Astrocyte (in vitro differentiated cells and primary cell): ENCODE measurements around the gene CDK17. TPM values are rescaled to one million over a fixed set of nuclear protein-coding genes. Genes with fewer than 3 reads are reported as not detected.

Experiments used
- DNase-seq: peaks from one replicate; pipeline ENCODE4 v3.0.0-alpha.2; 2010; ENCODE audit warnings: low read depth
- FAIRE-seq: peaks from 2 replicates; lab custom pipeline; 2011; peaks lifted over from hg19 to GRCh38; lab: Jason Lieb, UNC
- H2AFZ ChIP-seq: 2 replicates; pipeline ENCODE4 v1.6.0; 2012; ENCODE audit warnings: low read depth, low read length, inconsistent platforms
- H3K27ac ChIP-seq: 2 replicates; pipeline ENCODE4 v1.5.1; 2011; ENCODE audit warnings: low read depth, low read length, inconsistent platforms
- H3K27me3 ChIP-seq: 2 replicates; pipeline ENCODE4 v1.6.0; 2011; ENCODE audit warnings: low read length, inconsistent platforms; ENCODE audit not compliant: insufficient read depth
- H3K36me3 ChIP-seq: 2 replicates; pipeline ENCODE4 v1.5.1; 2011; ENCODE audit warnings: low read length, inconsistent platforms; ENCODE audit not compliant: insufficient read depth
- H3K4me1 ChIP-seq: 2 replicates; pipeline ENCODE4 v1.5.1; 2011; ENCODE audit warnings: low read length, inconsistent platforms; ENCODE audit not compliant: insufficient read depth
- H3K4me2 ChIP-seq: 2 replicates; pipeline ENCODE4 v1.6.0; 2012; ENCODE audit warnings: low read length, inconsistent platforms
- H3K4me3 ChIP-seq: 2 replicates; pipeline ENCODE4 v1.5.1; 2011; ENCODE audit warnings: low read depth, mild to moderate bottlenecking, low read length, inconsistent platforms; ENCODE audit not compliant: insufficient read depth
- H3K79me2 ChIP-seq: 2 replicates; pipeline ENCODE4 v1.6.0; 2012; ENCODE audit warnings: mild to moderate bottlenecking, low read length, inconsistent platforms; ENCODE audit not compliant: insufficient read depth
- H3K9ac ChIP-seq: 2 replicates; pipeline ENCODE4 v1.6.0; 2012; ENCODE audit warnings: mild to moderate bottlenecking, low read length, inconsistent platforms
- H3K9me3 ChIP-seq: 2 replicates; pipeline ENCODE4 v1.5.1; 2012; ENCODE audit warnings: low read depth, mild to moderate bottlenecking, low read length, inconsistent platforms; ENCODE audit not compliant: insufficient read depth
- H4K20me1 ChIP-seq: 2 replicates; pipeline ENCODE4 v1.6.0; 2012; ENCODE audit warnings: low read length, inconsistent platforms; ENCODE audit not compliant: insufficient read depth
- H3K27ac Mint-ChIP-seq: one replicate; pipeline ENCODE4 v1.8.0; 2021; ENCODE audit warnings: mild to moderate bottlenecking, mixed read lengths; ENCODE audit not compliant: unreplicated experiment
- H3K27me3 Mint-ChIP-seq: one replicate; pipeline ENCODE4 v1.8.0; 2021; ENCODE audit warnings: low read depth, mixed read lengths; ENCODE audit not compliant: unreplicated experiment
- H3K36me3 Mint-ChIP-seq: one replicate; pipeline ENCODE4 v1.8.0; 2021; ENCODE audit warnings: low read depth, mixed read lengths; ENCODE audit not compliant: unreplicated experiment
- H3K4me1 Mint-ChIP-seq: one replicate; pipeline ENCODE4 v1.8.0; 2021; ENCODE audit warnings: low read depth, mixed read lengths; ENCODE audit not compliant: unreplicated experiment
- H3K4me3 Mint-ChIP-seq: one replicate; pipeline ENCODE4 v1.8.0; 2021; ENCODE audit warnings: mild to moderate bottlenecking, moderate library complexity, mixed read lengths; ENCODE audit not compliant: unreplicated experiment
- H3K9me3 Mint-ChIP-seq: one replicate; pipeline ENCODE4 v1.8.0; 2021; ENCODE audit warnings: mild to moderate bottlenecking, mixed read lengths; ENCODE audit not compliant: unreplicated experiment
- CTCF ChIP-seq: IDR thresholded peaks from 2 replicates; pipeline ENCODE4 v1.5.1; 2011; ENCODE audit warnings: low read depth, mild to moderate bottlenecking, inconsistent platforms, low read length, moderate library complexity; ENCODE audit not compliant: insufficient read depth
- EZH2 ChIP-seq: IDR thresholded peaks from 2 replicates; pipeline ENCODE4 v1.6.1; 2012; ENCODE audit warnings: mild to moderate bottlenecking, low read length, inconsistent platforms; ENCODE audit not compliant: insufficient read depth
- total RNA-seq: library from RNA; stranded (reverse); gene quantifications from 2 replicates; pipeline ENCODE4 v1.2.1, GENCODE V29; 2021

The CDK17 gene
- total RNA-seq, 1 donor from 2014 or later: 64.2 TPM

GRCh38 chr12:96360550-96360949 is 39.7 kb downstream of the CDK17 start:
- H3K27me3 ChIP-seq: no peaks in the 10 kb centered on the region
- H3K4me3 Mint-ChIP-seq: no peak overlapping the region
- H3K36me3 Mint-ChIP-seq: no peaks in the 10 kb centered on the region
- no peaks in the 10 kb centered on the region for H3K9me3 ChIP-seq
- no peak overlapping the region for H3K4me3 ChIP-seq
- H3K4me1 ChIP-seq: peaks cover 4% of the 10 kb centered on the region
- H3K27me3 Mint-ChIP-seq: no peaks in the 10 kb centered on the region
- H4K20me1 ChIP-seq: peaks cover 82% of the 10 kb centered on the region
- TF ChIP-seq CTCF: no peak
- no peak for TF ChIP-seq EZH2
- no peak overlapping the region for H3K4me2 ChIP-seq
- DNase-seq: no peak
- no peak overlapping the region for H3K9ac ChIP-seq
- H3K27ac Mint-ChIP-seq: no peak overlapping the region
- no peaks in the 10 kb centered on the region for H3K36me3 ChIP-seq
- H3K79me2 ChIP-seq: peaks cover 100% of the 10 kb centered on the region
- FAIRE-seq: no peak
- no peak overlapping the region for H2AFZ ChIP-seq
- H3K27ac ChIP-seq: no peak overlapping the region
- H3K4me1 Mint-ChIP-seq: peaks cover 23% of the 10 kb centered on the region
- H3K9me3 Mint-ChIP-seq: no peaks in the 10 kb centered on the region

- Histone ChIP-seq H3K4me1 (no peaks in the 10 kb centered on the region), H3K27me3 (no peaks in the 10 kb centered on the region), H2AFZ (no peak overlapping the region), H3K4me2 (no peak overlapping the region), H3K36me3 (no peaks in the 10 kb centered on the region), H3K4me3 (no peak overlapping the region), H3K9ac (no peak overlapping the region), H3K9me3 (no peaks in the 10 kb centered on the region), H3K79me2 (peaks cover 100% of the 10 kb centered on the region), H4K20me1 (peaks cover 85% of the 10 kb centered on the region), H3K27ac (no peak overlapping the region)
- TF ChIP-seq EZH2 (no peak), CTCF (no peak)
- Mint-ChIP-seq H3K27me3 (no peaks in the 10 kb centered on the region), H3K9me3 (no peaks in the 10 kb centered on the region), H3K4me3 (no peak overlapping the region), H3K27ac (no peak overlapping the region), H3K36me3 (no peaks in the 10 kb centered on the region), H3K4me1 (peaks cover 28% of the 10 kb centered on the region)
- FAIRE-seq (no peak), DNase-seq (no peak)
These were observed 40.9 kb downstream of the CDK17 start for GRCh38 chr12:96359328-96359727.

- no peak overlapping the region for H3K4me3 ChIP-seq
- FAIRE-seq: no peak
- no peaks in the 10 kb centered on the region for H3K9me3 ChIP-seq
- no peak overlapping the region for H3K27ac ChIP-seq
- Mint-ChIP-seq H3K36me3 (no peaks in the 10 kb centered on the region), H3K27ac (no peak overlapping the region), H3K4me1 (peaks cover 40% of the 10 kb centered on the region), H3K4me3 (no peak overlapping the region), H3K27me3 (no peaks in the 10 kb centered on the region), H3K9me3 (no peaks in the 10 kb centered on the region)
- no peak overlapping the region for H2AFZ ChIP-seq
- H3K79me2 ChIP-seq: peaks cover 100% of the 10 kb centered on the region
- no peak for TF ChIP-seq CTCF
- no peak for TF ChIP-seq EZH2
- H3K9ac ChIP-seq: no peak overlapping the region
- no peak for DNase-seq
- no peaks in the 10 kb centered on the region for H3K27me3 ChIP-seq
- H3K4me1 ChIP-seq: no peaks in the 10 kb centered on the region
- H4K20me1 ChIP-seq: peaks cover 88% of the 10 kb centered on the region
- no peaks in the 10 kb centered on the region for H3K36me3 ChIP-seq
- H3K4me2 ChIP-seq: no peak overlapping the region
These were observed 43.4 kb downstream of the CDK17 start for GRCh38 chr12:96356831-96357230.
